Thyroid gland (tissue), 4 donors: ENCODE data around the gene RPGR. TPM values are rescaled to one million over a fixed set of nuclear protein-coding genes. Genes with fewer than 3 reads are reported as not detected.

Experiments used
- DNase-seq, 2 donors: peaks; one replicate each; pipeline ENCODE4 v3.0.0-alpha.2; 2019
- H3K27ac ChIP-seq, 3 donors: fragments of 200-600 bp; sonication (generic); 1 replicate in 2 of 3; 2 replicates in 1 of 3; pipeline ENCODE4 v1.5.1; 2016 to 2019; ENCODE audit warnings: mild to moderate bottlenecking in 1 of 3, moderate library complexity in 1 of 3
- H3K27me3 ChIP-seq: fragments of 200-600 bp; sonication (generic); one replicate; pipeline ENCODE4 v1.5.1; 2019
- H3K36me3 ChIP-seq, 2 donors: fragments of 200-600 bp; sonication (generic); one replicate each; pipeline ENCODE4 v1.5.1; 2016 to 2019
- H3K4me1 ChIP-seq, 2 donors: fragments of 200-600 bp; sonication (generic); one replicate each; pipeline ENCODE4 v1.5.1; 2017 to 2019
- H3K4me3 ChIP-seq, 3 donors: fragments of 200-600 bp; sonication (generic); replicated peaks in 1 of 3; 1 replicate in 2 of 3; 2 replicates in 1 of 3; pipeline ENCODE4 v1.5.1; 2016; ENCODE audit warnings: mild to moderate bottlenecking in 1 of 3
- H3K9me3 ChIP-seq: fragments of 200-600 bp; sonication (generic); one replicate; pipeline ENCODE4 v1.5.1; 2017
- POLR2A ChIP-seq, 2 donors: fragments of 450-650 bp; IDR thresholded peaks; one replicate each; pipeline ENCODE4 v1.6.1; 2017; ENCODE audit warnings: antibody characterized with exemption in 2 of 2, mild to moderate bottlenecking in 2 of 2, moderate library complexity in 1 of 2
- WGBS, 2 donors: methylation state at CpG; one replicate each; pipeline ENCODE4 v1.1.5; 2017; 5-methylcytosine and 5-hydroxymethylcytosine counted together
- intact Hi-C: fragments of 100-400 bp; cut with DNase I; formaldehyde crosslinking; loops from one replicate; pipeline ENCODE4 v1.15.1; 2023
- total RNA-seq, 4 donors: library from RNA; depleted of rRNA; stranded (reverse); fragments of >200 nt; gene quantifications; one replicate each; pipeline ENCODE4 v1.2.3, GENCODE V29; 2016
- TF ChIP-seq, protein P1 (sequence below), 6 experiments: fragments of 200-600 bp in 3 of 6; fragments of 450-650 bp in 3 of 6; sonication (generic) in 3 of 6; IDR thresholded peaks; one replicate each; pipeline ENCODE4 v1.5.1; 2016 to 2019; ENCODE audit warnings: antibody characterized with exemption in 6 of 6, mild to moderate bottlenecking in 2 of 6, inconsistent platforms in 1 of 6, moderate library complexity in 1 of 6

RPGR gene
- total RNA-seq, 4 donors from 2014 or later, result 22.6 to 51.2 (median 35.4) TPM

DNA sequence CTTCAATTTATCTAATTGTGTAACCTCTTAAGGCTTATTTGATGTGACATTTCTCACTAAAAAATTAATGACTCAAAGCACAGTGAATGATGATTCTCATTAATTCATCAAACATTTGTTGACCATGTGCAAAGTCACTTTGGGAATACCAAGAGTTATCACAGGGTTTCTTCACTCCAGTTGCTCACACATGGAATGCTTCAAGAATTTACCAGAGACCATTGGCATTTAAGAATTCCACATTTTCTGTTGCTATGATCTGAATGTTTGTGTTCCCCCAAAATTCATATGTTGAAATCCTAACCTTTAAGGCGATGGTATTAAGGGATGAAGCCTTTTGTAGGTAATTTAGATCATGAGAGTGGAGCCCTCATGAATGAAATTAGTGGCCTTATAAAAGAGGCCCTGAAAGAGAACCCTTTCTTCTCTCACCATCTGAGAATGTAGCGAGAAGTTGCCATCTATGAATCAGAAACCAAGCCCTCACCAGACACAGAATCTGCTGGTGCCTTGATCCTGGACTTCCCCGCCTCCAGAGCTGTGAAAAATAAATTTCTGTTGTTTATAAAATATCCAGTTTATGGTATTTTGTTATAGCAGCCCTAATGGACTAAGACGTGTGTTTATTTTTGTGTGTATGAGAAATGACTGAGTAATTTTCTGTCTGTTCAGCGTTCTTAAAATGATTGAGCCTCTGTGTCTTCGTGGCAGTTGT, 90.3 kb downstream of the RPGR start:
- no peaks in the 10 kb centered on the region for H3K4me1 ChIP-seq
- intact Hi-C loops, result no loop called here
- no peaks in the 10 kb centered on the region for H3K36me3 ChIP-seq
- WGBS, 2 donors, result 91 to 95% methylated on average over 6 of the region's 6 CpGs
- H3K27ac ChIP-seq, result no peak overlapping the region
- no peak for DNase-seq
- TF ChIP-seq, protein P1, sequence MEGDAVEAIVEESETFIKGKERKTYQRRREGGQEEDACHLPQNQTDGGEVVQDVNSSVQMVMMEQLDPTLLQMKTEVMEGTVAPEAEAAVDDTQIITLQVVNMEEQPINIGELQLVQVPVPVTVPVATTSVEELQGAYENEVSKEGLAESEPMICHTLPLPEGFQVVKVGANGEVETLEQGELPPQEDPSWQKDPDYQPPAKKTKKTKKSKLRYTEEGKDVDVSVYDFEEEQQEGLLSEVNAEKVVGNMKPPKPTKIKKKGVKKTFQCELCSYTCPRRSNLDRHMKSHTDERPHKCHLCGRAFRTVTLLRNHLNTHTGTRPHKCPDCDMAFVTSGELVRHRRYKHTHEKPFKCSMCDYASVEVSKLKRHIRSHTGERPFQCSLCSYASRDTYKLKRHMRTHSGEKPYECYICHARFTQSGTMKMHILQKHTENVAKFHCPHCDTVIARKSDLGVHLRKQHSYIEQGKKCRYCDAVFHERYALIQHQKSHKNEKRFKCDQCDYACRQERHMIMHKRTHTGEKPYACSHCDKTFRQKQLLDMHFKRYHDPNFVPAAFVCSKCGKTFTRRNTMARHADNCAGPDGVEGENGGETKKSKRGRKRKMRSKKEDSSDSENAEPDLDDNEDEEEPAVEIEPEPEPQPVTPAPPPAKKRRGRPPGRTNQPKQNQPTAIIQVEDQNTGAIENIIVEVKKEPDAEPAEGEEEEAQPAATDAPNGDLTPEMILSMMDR (IDR thresholded peaks at IDR 0.05), result no peak
- TF ChIP-seq POLR2A (IDR thresholded peaks at IDR 0.05), result no peak
- no peak overlapping the region for H3K4me3 ChIP-seq
- H3K27me3 ChIP-seq, result no peaks in the 10 kb centered on the region
- no peaks in the 10 kb centered on the region for H3K9me3 ChIP-seq

DNA sequence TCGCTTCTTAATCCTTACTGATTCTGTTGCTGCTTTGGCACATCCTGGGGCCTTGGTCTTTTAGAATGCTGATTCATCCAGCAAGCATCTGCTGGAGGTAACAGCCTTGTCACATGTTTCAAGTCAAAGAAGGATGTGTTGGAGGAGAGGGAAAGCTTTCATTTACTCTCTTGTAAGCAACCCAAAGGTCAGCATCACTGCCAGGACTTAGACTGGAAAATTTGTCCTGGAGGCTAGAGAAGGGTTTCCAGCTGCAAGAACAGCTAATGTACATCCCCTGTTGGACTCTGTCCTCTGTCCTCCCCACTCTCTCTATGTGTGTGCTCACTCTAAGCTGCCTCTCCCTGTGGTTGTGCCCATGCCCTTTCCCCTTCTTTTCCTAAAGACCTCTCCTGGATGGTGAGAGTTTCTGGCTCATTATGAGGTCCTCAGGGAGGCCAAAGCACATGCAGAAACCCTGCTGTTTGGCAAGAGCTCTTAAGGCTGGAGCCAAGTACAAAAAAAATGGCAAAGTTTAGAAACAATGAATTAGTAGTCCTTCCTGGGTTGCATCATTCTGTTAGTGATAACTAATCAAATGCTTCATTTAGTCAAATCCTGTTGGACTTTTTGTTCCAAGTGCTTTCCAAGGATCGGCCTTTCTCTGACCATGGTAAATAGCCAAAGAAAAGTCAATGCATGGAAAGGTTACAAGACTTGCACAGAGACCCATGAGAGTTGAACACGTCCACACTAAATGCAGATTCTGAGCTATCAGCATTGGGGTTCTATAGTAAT, 93.2 kb downstream of the RPGR start:
- TF ChIP-seq POLR2A (IDR thresholded peaks at IDR 0.05), result no peak
- TF ChIP-seq, protein P1 (IDR thresholded peaks at IDR 0.05), result no peak
- no peaks in the 10 kb centered on the region for H3K27me3 ChIP-seq
- no peak overlapping the region for H3K4me3 ChIP-seq
- no peaks in the 10 kb centered on the region for H3K36me3 ChIP-seq
- no peaks in the 10 kb centered on the region for H3K4me1 ChIP-seq
- WGBS, 2 donors, result 56 to 64% methylated on average over 3 of the region's 3 CpGs
- H3K9me3 ChIP-seq, result no peaks in the 10 kb centered on the region
- intact Hi-C loops, result no loop called here
- no peak overlapping the region for H3K27ac ChIP-seq
- peak in 1 of 2 donors; percentile 2 for DNase-seq

DNA sequence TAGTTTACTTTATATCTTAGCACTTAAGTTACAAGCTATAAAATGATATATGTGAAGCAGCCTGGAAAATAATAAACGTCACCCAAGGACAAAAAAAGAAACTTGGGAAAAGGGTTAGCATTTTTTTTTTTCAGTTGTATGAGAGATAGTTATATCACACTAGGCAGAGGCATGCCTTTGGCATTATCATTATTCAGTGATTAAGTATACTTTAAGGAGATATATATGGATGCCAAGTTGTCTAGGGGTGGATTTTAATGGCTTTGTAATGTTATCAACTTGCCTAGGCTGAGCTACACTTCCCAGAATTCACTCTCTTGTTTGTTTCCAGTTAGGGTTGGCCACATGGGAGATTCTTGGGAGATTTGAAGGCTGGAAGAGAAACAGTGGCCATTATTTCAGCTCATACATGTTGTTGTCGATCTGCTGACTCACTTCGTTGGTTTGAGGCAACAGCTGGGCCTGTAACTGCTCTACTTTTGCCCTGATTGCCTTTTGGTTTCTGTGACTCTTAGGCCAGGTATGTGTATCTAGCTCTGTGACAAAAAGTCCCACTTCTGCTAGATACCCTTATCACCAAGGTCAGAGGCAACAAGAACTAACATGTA, 95.1 kb downstream of the RPGR start:
- WGBS, 2 donors, result 73 to 79% methylated on average over 3 of the region's 3 CpGs

DNA sequence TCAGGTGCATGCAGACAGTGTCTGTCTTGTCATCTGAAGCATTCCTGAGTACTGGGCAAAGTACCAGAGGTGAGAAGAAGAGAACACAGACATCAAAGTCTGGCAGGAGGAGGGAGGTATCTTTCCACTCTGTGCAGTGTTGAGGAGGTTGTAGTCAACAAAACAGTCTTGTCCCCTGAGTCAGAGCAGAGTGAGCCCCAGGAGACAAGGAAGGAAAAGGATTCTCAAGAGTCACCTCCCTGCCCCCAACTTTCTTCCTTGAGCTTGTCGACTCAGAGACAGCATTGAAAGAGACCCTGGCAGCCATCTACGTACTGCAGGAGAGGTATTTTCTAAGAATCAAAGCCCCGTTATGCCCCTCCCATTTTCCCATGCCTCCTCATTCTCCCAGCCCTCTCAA, 102.2 kb downstream of the RPGR start:
- WGBS, 2 donors, result 29 to 33% methylated on average over 3 of the region's 3 CpGs
- Histone ChIP-seq H3K4me1 (no peaks in the 10 kb centered on the region), H3K9me3 (no peaks in the 10 kb centered on the region), H3K36me3 (no peaks in the 10 kb centered on the region), H3K4me3 (no peak overlapping the region), H3K27ac (no peak overlapping the region), H3K27me3 (no peaks in the 10 kb centered on the region)
- DNase-seq, result no peak
- intact Hi-C loops, result no loop called here
- TF ChIP-seq, protein P1 (IDR thresholded peaks at IDR 0.05), result no peak
- TF ChIP-seq POLR2A (IDR thresholded peaks at IDR 0.05), result no peak

More for the DNA sequence above, 95.1 kb downstream of the RPGR start:
- Histone ChIP-seq H3K36me3 (no peaks in the 10 kb centered on the region), H3K9me3 (no peaks in the 10 kb centered on the region), H3K4me1 (no peaks in the 10 kb centered on the region), H3K27ac (no peak overlapping the region), H3K27me3 (no peaks in the 10 kb centered on the region), H3K4me3 (no peak overlapping the region)
- DNase-seq, result no peak
- intact Hi-C loops, result no loop called here
- TF ChIP-seq, protein P1 (IDR thresholded peaks at IDR 0.05), result no peak
- TF ChIP-seq POLR2A (IDR thresholded peaks at IDR 0.05), result no peak

DNA sequence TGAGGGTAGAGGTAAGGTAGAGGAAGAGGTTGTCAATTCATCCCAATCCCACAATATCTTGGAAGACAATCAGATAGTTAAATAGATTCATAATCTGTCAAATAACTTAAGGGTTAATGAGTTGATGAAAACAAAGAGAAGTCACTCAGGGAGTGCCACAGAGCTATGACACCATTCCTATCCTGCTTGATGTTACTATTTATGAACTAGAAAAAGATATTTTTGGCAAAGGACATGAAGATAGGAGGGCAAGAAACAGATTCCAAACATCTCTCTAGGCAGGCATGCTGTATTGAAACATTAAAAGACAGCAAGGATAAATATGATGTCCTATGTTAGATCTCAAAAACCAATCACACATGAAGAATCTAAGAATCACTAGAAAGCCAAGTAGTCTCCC, 103.1 kb downstream of the RPGR start:
- Histone ChIP-seq H3K4me1 (no peaks in the 10 kb centered on the region), H3K9me3 (no peaks in the 10 kb centered on the region), H3K27ac (no peak overlapping the region), H3K27me3 (no peaks in the 10 kb centered on the region), H3K36me3 (no peaks in the 10 kb centered on the region), H3K4me3 (no peak overlapping the region)
- TF ChIP-seq POLR2A (IDR thresholded peaks at IDR 0.05), result no peak
- TF ChIP-seq, protein P1 (IDR thresholded peaks at IDR 0.05), result no peak
- DNase-seq, result no peak
- intact Hi-C loops, result no loop called here
